ENCODE measurements around the gene TENM4. TPM values are rescaled to one million over a fixed set of nuclear protein-coding genes. Genes with fewer than 3 reads are reported as not detected.

The TENM4 gene
- total RNA-seq, 4 donors from 2014 or later = 0.02 to 0.82 (median 0.23) TPM

GRCh38 chr11:78649361-78650215 is 791.2 kb downstream of the TENM4 start:
- Histone ChIP-seq H3K4me3 (no peak overlapping the region), H3K27ac (no peak overlapping the region), H3K36me3 (no peaks in the 10 kb centered on the region), H3K4me1 (no peaks in the 10 kb centered on the region), H3K27me3 (no peaks in the 10 kb centered on the region), H3K9me3 (no peaks in the 10 kb centered on the region)
- TF ChIP-seq POLR2A (IDR thresholded peaks at IDR 0.05) (no peak), CTCF (IDR thresholded peaks at IDR 0.05 in 4 of 5, conservative IDR thresholded peaks at IDR 0.05 in 1 of 5) (no peak)
- DNase-seq (no peak), ATAC-seq (no peak)
- in situ Hi-C loops (cut with MboI; ENCODE audit: low sequenced_read_pairs in 4 of 4) = loop anchor here in 3 of 4 donors (10.0 to 25.0 kb wide), 4 partner anchors 413 to 838 kb away; no protein-coding TSS in a partner anchor
- intact Hi-C loops (cut with DNase I; ENCODE audit: low total_unique reads) = loop anchor here (5.0 kb wide), 1 partner anchor 838 kb away; no protein-coding TSS in a partner anchor

GRCh38 chr11:78647986-78648875 is 792.6 kb downstream of the TENM4 start:
- in situ Hi-C loops (cut with MboI; ENCODE audit: low sequenced_read_pairs in 4 of 4) = loop anchor here in 2 of 4 donors (10.0 to 25.0 kb wide), 2 partner anchors 447 to 839 kb away; no protein-coding TSS in a partner anchor
- intact Hi-C loops (cut with DNase I; ENCODE audit: low total_unique reads) = loop anchor here (5.0 kb wide), 1 partner anchor 839 kb away; no protein-coding TSS in a partner anchor
- no peak overlapping the region for H3K27ac ChIP-seq
- DNase-seq = no peak
- no peak for TF ChIP-seq CTCF (IDR thresholded peaks at IDR 0.05 in 4 of 5, conservative IDR thresholded peaks at IDR 0.05 in 1 of 5)
- no peak for TF ChIP-seq POLR2A (IDR thresholded peaks at IDR 0.05)
- H3K9me3 ChIP-seq = no peaks in the 10 kb centered on the region
- H3K36me3 ChIP-seq = no peaks in the 10 kb centered on the region
- H3K4me1 ChIP-seq = no peaks in the 10 kb centered on the region
- H3K27me3 ChIP-seq = no peaks in the 10 kb centered on the region
- H3K4me3 ChIP-seq = no peak overlapping the region
- no peak for ATAC-seq

- DNase-seq (no peak), ATAC-seq (no peak)
- Histone ChIP-seq H3K4me3 (no peak overlapping the region), H3K27ac (no peak overlapping the region), H3K4me1 (no peaks in the 10 kb centered on the region), H3K36me3 (no peaks in the 10 kb centered on the region), H3K9me3 (no peaks in the 10 kb centered on the region), H3K27me3 (no peaks in the 10 kb centered on the region)
- intact Hi-C loops (cut with DNase I; ENCODE audit: low total_unique reads) (loop anchor here (5.0 kb wide), 1 partner anchor 840 kb away; no protein-coding TSS in a partner anchor), in situ Hi-C loops (cut with MboI; ENCODE audit: low sequenced_read_pairs in 4 of 4) (loop anchor here in 2 of 4 donors (10.0 to 25.0 kb wide), 2 partner anchors 447 to 840 kb away; no protein-coding TSS in a partner anchor)
- TF ChIP-seq CTCF (IDR thresholded peaks at IDR 0.05 in 4 of 5, conservative IDR thresholded peaks at IDR 0.05 in 1 of 5) (no peak), POLR2A (IDR thresholded peaks at IDR 0.05) (no peak)
Observed at GRCh38 chr11:78647266-78647915, 793.4 kb downstream of the TENM4 start.

- Histone ChIP-seq H3K27me3 (no peaks in the 10 kb centered on the region), H3K9me3 (no peaks in the 10 kb centered on the region), H3K4me1 (no peaks in the 10 kb centered on the region), H3K36me3 (no peaks in the 10 kb centered on the region), H3K27ac (no peak overlapping the region), H3K4me3 (no peak overlapping the region)
- DNase-seq = no peak
- TF ChIP-seq POLR2A (IDR thresholded peaks at IDR 0.05) (no peak), CTCF (IDR thresholded peaks at IDR 0.05 in 4 of 5, conservative IDR thresholded peaks at IDR 0.05 in 1 of 5) (peak in 4 of 5 experiments; percentile 48 to 65 (median 64))
- intact Hi-C loops (cut with DNase I; ENCODE audit: low total_unique reads) (loop anchor here (5.0 kb wide), 1 partner anchor 841 kb away; no protein-coding TSS in a partner anchor), in situ Hi-C loops (cut with MboI; ENCODE audit: low sequenced_read_pairs in 4 of 4) (loop anchor here in 2 of 4 donors (10.0 to 25.0 kb wide), 2 partner anchors 448 to 841 kb away; no protein-coding TSS in a partner anchor)
- peak in 1 of 2 donors; percentile 62 for ATAC-seq
Observed at GRCh38 chr11:78646564-78647185, 794.2 kb downstream of the TENM4 start.

All from gastrocnemius medialis (tissue), 4 donors.